GM12872 (cell line): ENCODE data around the gene MTFR1L.

Experiments
- TF ChIP-seq, protein P1 (sequence below): IDR thresholded peaks from 3 replicates; pipeline ENCODE4 v1.5.1; 2011; ENCODE audit warnings: low read depth, mild to moderate bottlenecking, low read length, moderate library complexity; ENCODE audit not compliant: insufficient read depth

Gene MTFR1L

GRCh38 chr1:25863486-25864262, 43.9 kb downstream of the MTFR1L start:
- TF ChIP-seq, protein P1, sequence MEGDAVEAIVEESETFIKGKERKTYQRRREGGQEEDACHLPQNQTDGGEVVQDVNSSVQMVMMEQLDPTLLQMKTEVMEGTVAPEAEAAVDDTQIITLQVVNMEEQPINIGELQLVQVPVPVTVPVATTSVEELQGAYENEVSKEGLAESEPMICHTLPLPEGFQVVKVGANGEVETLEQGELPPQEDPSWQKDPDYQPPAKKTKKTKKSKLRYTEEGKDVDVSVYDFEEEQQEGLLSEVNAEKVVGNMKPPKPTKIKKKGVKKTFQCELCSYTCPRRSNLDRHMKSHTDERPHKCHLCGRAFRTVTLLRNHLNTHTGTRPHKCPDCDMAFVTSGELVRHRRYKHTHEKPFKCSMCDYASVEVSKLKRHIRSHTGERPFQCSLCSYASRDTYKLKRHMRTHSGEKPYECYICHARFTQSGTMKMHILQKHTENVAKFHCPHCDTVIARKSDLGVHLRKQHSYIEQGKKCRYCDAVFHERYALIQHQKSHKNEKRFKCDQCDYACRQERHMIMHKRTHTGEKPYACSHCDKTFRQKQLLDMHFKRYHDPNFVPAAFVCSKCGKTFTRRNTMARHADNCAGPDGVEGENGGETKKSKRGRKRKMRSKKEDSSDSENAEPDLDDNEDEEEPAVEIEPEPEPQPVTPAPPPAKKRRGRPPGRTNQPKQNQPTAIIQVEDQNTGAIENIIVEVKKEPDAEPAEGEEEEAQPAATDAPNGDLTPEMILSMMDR, result no peak

- TF ChIP-seq, protein P1, result no peak
Observed at GRCh38 chr1:25864434-25864833, 44.7 kb downstream of the MTFR1L start.

DNA sequence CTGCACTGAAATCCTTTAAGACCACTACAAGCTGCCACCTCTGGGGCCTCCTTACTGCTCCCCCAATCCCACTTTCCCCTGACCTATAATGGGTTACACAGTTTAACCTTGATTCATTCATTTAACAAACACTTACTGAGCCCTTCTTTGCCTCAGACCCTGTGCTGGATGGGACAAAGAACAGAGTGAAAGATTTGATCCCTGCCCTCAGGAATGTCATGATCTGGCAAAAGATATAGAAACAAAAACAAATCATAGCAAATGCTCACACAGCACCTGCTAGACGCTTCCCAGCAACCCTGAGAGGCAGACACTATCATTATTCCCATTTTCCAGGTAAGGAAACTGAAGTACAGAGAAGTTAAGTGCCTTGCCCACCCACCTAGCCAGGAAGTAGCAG, 46.5 kb downstream of the MTFR1L start:
- TF ChIP-seq, protein P1, result no peak

DNA sequence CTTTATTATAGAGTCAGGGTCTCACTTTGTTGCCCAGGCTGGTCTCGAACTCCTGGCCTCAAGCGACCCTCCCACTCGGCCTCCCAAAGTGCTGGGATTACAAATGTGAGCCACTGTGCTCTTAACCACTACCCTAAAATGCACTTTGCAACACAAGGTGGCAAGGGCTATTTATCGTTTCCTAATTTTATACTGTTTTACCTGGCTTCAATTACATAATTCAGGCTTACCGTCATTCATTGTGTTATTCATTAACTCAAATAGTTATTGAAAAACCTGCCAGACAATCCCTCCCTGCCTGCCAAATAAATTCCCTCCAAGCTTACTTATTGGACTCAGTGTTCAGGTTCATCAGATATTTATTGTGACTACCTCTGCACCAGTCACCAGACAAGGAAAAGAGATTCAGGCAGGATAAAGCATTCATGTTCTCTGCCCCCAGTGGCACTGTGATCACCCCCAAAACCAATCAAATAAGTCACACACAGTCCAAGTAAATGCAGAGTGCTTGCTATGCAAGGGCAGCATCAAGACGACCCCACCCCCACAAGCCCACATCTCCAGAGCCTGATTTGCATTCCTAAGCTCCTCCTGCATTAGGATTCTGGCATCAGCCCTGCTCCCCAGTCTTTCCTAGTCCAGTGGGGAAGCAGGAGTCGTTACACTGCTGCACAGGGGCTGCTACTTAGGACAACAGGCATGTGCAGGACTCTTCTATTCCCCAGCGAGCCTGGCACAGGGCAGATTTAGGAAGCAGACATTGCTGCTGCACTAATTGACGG, 47.6 kb downstream of the MTFR1L start:
- TF ChIP-seq, protein P1, result no peak

DNA sequence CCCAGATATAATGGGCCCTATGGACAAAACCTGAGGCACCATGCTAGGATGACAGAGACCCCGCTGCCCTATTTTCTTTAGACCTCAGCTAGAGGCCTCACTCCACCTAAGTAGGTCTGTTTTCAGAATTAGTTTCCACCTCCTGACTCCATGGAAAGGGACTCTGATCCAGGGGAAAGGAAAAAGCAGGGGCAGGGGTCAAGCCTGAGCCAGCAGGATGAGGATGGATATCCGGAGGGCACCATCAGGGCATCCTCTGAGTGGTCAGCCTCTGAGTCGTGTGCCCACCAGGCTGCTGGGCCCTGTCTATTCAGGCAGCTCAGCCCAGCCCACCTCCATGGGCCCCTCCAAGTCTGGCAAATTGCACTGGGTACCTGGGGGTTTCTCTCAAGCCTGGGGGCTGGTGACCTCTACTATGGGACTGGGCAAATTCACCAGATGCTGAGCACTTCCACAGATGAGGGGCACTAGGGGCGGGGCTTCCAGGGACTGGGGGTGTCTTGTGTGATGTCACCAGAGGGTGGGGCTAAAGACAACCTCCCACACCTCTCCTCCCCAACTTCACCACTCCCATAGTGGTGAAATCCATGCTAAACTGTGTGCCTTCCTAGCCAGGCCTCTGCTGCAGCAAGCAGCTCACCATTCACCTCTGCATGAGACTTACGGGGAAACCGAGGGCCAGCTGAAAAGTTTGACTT, 50.3 kb downstream of the MTFR1L start:
- TF ChIP-seq, protein P1, result no peak

DNA sequence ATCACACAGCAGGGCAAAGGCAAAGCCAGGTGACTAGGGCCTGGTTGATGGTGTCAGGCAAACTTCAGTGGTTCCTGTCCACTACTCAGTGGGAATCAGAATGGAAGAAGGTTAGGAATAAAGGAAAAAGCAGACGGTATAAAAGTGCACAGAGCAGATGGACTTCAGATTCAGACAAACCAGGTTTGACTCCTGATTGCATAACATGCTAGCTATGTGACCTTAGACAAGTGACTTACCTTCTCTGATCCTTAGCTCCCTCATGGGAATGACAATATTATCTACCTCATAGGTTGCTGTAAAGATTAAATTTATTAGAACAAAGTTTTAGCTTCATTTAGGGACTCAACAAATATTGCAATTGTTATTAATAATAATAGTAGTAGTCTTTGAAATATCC, 50.9 kb downstream of the MTFR1L start:
- TF ChIP-seq, protein P1, result no peak

GRCh38 chr1:25871086-25871703, 51.4 kb downstream of the MTFR1L start:
- TF ChIP-seq, protein P1, result no peak
